ENCODE results near the gene GUCY2D.

Gene GUCY2D

DNA sequence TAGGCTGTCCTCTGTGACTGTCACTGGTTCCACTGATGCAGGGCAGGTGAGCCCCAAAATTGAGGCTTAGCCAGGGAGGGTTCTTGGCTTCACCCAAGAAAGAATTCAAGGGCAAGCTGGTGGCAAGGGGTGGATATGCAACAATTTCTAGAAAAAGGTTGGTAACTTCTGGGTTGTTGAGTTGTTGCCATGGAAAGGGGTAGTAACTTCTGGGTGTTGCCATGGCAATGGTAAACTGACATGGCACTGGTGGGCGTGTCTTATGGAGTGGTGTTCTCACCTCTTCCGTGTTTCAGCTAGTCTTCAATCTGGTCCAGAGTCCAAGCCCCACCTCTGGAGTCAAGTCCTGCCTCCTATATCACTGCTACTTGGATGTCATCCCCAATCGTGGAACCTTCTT is 9.5 kb upstream of the GUCY2D start:
- DNase-seq, result no peak

DNA sequence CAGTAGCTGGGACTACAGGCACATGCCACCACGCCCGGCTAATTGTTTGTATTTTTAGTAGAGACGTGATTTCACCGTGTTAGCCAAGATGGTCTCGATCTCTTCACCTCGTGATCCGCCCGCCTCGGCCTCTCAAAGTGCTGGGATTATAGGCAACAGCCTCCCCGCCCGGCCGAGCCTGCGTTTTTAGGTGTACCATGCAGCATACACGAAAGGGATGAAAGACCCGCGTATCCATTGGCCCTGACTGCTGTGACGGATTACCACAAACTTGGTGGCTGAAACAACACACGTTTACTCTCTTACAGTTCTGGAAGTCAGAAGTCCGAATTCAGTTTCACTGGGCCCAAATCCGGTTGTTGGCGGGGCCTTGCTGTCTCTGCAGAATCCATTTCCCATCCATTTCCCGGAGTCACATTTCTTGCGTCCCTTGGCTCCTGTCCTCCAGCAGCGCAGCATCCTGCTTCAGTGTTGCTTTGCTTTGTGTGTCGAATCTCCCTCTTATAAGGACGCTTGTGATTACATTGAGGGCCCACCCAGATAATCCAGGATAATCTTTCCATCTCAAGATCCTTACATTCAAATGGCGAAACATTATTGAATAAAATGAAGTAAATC is 8.3 kb upstream of the GUCY2D start:
- DNase-seq, result no peak

GRCh38 chr17:7995724-7996123 is 6.7 kb upstream of the GUCY2D start:
- no peak for DNase-seq

- DNase-seq, result no peak
Observed at GRCh38 chr17:7997186-7997585, 5.2 kb upstream of the GUCY2D start.

GRCh38 chr17:8002721-8003593 is 542 bp downstream of the GUCY2D start:
- DNase-seq, result no peak

- no peak for DNase-seq
Observed at GRCh38 chr17:8003594-8004181, 1.3 kb downstream of the GUCY2D start.

- DNase-seq, result no peak
Observed at GRCh38 chr17:8004899-8005298, 2.5 kb downstream of the GUCY2D start.

DNA sequence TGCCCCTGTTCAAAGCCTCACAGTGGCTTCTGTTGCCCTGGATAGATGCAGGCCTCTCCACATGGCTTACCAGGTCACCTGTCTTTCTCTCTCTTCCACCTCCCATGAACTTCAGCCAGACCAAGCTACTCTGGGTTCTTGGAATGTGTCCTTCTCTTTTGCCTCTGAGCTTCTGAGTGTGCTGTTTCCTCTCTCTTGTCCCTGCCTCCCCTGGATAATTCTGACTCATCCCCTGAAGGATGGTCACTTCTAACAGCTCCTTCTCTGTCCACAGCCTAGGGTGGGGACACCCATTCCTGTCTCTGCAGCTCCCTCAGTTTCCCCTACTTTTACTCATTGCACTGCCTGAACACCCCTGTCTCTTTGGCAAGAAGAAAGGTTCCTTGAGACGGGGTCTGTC is 2.9 kb downstream of the GUCY2D start:
- DNase-seq, result no peak

- DNase-seq, result no peak
Observed at GRCh38 chr17:8005967-8006730, 3.7 kb downstream of the GUCY2D start.

DNA sequence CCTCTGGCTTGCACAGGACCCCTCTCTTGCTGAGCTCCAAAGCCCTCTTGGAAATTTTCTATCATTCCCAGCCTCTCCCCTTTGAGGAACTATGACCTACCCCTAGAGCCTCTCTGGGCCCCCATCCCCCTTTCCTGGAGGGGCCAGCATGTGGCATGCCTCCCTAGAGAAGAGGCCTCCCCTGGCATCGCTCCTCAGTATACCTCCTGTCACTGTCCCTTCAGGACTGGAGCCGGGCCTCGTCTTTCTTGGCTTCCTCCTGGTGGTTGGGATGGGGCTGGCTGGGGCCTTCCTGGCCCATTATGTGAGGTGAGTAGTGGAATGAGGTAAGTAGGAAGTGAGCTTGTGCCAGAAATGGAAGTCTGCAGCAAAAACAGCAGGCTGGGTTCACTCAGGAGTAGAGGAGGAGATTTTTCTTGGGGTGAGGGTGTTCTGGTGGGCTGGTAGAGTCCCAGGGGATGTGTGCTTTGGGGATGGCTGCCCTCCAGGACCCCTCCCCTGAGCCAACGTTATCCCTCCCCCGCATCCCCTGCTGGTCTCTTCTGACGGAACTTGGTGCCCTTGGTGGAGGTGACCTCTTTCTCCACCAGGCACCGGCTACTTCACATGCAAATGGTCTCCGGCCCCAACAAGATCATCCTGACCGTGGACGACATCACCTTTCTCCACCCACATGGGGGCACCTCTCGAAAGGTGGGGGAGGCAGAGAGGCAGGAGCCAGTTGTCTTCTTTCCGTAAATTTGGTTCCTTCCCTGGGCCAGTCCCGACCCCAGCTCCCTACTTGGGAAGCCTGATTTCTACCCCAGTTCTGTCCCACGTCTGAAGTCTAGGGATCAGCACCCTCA is 4.6 kb downstream of the GUCY2D start:
- no peak for DNase-seq

- no peak for DNase-seq
Observed at GRCh38 chr17:8007836-8008235, 5.4 kb downstream of the GUCY2D start.

GRCh38 chr17:8012045-8012580 is 9.7 kb downstream of the GUCY2D start:
- DNase-seq, result no peak

DNA sequence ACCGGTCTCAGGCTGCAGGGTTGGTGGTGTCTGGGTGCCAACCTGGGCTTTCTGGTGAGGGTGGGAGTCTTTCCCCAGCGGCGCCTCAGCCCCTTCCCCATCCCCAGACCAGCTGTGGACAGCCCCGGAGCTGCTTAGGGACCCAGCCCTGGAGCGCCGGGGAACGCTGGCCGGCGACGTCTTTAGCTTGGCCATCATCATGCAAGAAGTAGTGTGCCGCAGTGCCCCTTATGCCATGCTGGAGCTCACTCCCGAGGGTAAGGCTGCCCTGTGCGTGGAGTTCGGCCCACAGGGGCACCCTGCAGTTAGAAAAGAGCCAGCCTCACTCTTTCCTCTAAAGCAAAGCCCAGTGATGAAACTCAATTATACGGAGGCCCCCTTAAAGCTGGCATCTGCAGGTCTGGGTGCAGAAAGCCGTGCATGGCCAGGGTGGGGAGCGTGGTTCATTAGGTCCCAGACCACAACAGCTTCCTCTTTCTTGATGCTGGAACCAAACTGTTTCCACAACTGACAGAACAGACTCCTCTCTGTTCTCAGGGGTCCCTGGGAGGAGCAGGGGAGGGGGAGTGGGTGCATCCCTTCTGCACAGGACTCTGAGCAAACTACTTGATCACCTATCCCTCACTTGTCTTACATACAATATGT is 10.7 kb downstream of the GUCY2D start:
- DNase-seq, result no peak

- DNase-seq, result no peak
Observed at GRCh38 chr17:8013731-8014557, 11.5 kb downstream of the GUCY2D start.

- DNase-seq, result no peak
Observed at GRCh38 chr17:8014558-8014850, 12.1 kb downstream of the GUCY2D start.

GRCh38 chr17:8015236-8015956 is 13.0 kb downstream of the GUCY2D start:
- no peak for DNase-seq

DNA sequence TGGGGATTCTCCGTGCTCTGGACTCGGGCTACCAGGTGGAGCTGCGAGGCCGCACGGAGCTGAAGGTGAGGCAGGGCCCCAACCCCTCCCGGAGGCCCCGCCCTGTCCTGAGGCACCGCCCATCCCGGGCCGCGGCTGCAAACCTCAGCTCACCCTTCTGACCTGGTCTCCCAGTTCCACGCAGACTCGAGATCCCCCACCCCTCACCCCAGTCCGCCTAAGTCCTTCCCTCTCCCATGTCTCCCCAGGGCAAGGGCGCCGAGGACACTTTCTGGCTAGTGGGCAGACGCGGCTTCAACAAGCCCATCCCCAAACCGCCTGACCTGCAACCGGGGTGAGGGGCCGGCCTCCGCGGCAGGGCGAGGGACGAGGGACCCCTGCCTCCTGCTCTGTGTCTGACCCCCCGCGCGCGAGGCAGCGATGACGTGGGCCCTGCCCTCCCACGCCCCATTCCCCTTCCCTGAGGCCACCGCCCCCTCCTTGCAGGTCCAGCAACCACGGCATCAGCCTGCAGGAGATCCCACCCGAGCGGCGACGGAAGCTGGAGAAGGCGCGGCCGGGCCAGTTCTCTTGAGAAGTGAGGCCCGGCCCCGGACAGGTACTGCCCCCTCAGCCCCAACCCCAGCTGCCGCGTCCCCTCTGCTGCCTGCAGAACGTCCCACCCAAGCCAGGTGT is 13.7 kb downstream of the GUCY2D start:
- DNase-seq, result peak; percentile 27

GRCh38 chr17:8016632-8017424 is 14.4 kb downstream of the GUCY2D start:
- peak; percentile 36 for DNase-seq

DNA sequence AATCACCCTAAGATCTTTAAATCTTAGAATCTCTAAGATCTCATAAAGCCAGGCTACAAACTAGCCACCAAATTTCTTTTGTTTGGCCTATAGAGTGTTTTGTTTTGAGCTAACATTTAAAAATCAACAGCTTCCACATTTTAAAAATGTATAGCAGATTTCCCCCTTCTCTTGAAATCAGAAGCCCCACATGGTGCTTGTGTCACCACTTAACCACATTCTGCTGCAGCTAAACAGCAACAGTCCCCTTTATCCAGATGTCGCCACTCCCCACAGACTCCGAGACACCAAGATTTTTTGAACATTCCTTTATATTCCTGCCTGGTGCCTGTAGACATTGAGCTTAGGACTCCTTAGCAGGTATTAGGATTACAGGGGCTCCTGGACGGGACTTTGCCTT is 16.0 kb downstream of the GUCY2D start:
- DNase-seq, result no peak

Data from activated CD8-positive, alpha-beta memory T cell treated with anti-CD3 and anti-CD28 coated beads, Interleukin-2, amount 50 U/mL, for 4 hours (primary cell).